HUES64 (cell line): Measurements from ENCODE around the gene SCD5.

ENCODE experiments used
- H3K27ac ChIP-seq: 2 replicates; pipeline ENCODE4 v1.7.0; 2013; ENCODE audit warnings: low read depth, low read length, inconsistent platforms
- H3K27me3 ChIP-seq: 2 replicates; pipeline ENCODE4 v1.6.1; 2013; ENCODE audit warnings: mild to moderate bottlenecking, low read length; ENCODE audit not compliant: insufficient read depth
- H3K36me3 ChIP-seq: 2 replicates; pipeline ENCODE4 v1.6.1; 2013; ENCODE audit warnings: mild to moderate bottlenecking, low read length; ENCODE audit not compliant: insufficient read depth
- H3K4me1 ChIP-seq: 2 replicates; pipeline ENCODE4 v1.6.1; 2013; ENCODE audit warnings: mild to moderate bottlenecking, low read length, moderate library complexity; ENCODE audit not compliant: insufficient read depth
- H3K4me3 ChIP-seq: 2 replicates; pipeline ENCODE4 v1.5.1; 2013; ENCODE audit warnings: mild to moderate bottlenecking, low read length, moderate library complexity
- H3K9ac ChIP-seq: 2 replicates; pipeline ENCODE4 v1.6.1; 2013; ENCODE audit warnings: mild to moderate bottlenecking, low read depth, low read length
- H3K9me3 ChIP-seq: 2 replicates; pipeline ENCODE4 v1.6.1; 2013; ENCODE audit warnings: low read depth, low read length; ENCODE audit not compliant: insufficient read depth
- WGBS: fragments of 150-250, 120-280 bp; methylation state at CpG from one replicate; pipeline ENCODE4 v1.1.7; 2013; ENCODE audit warnings: missing lambda C conversion rate; 5-methylcytosine and 5-hydroxymethylcytosine counted together

SCD5 gene

DNA sequence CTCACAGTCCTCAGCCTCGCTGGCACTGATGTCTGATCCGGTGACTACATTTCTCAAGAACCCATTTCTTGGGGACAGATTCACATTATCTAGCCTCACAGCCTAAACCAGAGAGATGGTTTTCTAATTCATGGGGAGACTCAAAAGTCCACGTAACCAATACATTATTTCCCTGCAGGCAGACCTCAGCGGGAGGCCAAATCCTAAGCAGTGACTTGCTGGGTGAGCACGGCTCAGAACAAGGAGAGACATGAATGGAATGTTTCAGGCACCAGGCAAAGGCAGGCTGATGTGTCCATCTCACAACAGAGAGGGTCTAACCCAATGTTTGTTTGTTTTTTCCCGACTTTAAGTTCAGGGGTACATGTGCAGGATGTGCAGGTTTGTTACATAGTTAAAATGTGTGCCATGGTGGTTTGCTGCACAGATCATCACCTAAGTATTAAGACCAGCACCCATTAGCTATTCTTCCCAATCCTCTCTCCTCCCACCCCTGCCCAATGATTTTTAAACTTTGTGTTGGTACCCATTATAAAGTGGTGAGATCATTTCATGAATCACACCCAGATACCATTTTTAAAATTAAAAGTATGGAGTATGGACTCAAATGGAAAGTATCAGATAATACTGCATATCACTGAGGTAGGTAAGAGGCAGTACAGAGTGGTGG lies 53.3 kb downstream of the SCD5 start:
- Histone ChIP-seq H3K4me3 (no peak overlapping the region), H3K9me3 (no peaks in the 10 kb centered on the region), H3K27me3 (no peaks in the 10 kb centered on the region), H3K4me1 (peaks cover 30% of the 10 kb centered on the region), H3K36me3 (no peaks in the 10 kb centered on the region), H3K9ac (no peak overlapping the region), H3K27ac (no peak overlapping the region; the same call in 1 of the 2 replicates)
- whole genome bisulfite sequencing: 41% methylated on average over 6 of the region's 6 CpGs

DNA sequence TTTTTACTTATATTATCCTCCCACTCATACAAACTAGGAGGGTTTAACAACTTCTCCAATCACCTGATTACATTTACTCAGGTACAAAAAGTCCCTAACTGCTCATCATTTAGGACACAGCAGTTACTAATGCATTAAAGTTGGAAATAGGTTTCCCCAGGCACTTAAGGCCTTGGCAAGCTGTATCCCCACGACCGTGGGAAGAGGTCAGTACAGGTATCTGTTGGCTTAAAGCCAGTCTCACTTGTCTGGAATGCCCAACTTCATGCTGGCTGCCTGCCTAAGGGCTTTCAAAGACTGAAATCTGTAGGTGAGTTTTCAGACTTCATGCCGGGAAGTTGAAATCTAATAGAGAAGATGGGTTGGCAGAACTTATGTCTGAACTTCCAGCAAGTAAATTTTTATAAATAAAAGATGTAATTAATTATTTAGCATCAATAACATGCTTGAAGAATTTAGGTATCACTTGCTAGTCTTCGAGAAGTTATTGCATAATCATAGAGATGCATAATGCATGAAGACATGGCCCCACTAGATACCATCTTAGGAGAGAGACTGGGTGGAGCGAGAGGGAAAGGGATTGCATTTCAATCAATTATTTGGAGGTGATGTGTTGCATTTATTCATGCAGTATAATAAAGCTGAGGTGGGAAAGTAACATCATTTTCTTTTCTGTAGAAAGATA lies 54.2 kb downstream of the SCD5 start:
- Histone ChIP-seq H3K9me3 (no peaks in the 10 kb centered on the region), H3K36me3 (no peaks in the 10 kb centered on the region), H3K27me3 (no peaks in the 10 kb centered on the region), H3K9ac (no peak overlapping the region), H3K4me3 (no peak overlapping the region), H3K27ac (no peak overlapping the region), H3K4me1 (peaks cover 30% of the 10 kb centered on the region)
- WGBS: 85% methylated on average over 5 of the region's 5 CpGs

DNA sequence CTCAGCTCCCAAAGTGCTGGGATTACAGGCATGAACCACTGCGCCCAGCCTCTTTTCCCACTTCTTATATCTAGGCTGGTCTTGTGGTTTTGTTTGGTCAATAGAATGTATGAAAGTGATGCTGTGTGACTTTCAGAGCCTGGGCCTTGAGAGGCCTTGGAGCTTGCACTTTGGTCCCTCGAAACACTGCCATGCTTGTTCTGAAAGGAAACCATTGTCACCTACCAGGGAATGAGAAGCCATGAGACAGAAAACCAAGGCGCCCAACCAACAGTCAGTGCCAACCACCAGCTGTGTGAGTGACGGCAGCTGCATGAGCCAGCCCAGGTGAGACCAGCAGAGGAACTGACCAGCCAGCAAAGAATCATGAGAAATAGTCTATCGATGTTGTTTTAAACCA lies 57.4 kb downstream of the SCD5 start:
- H3K4me1 ChIP-seq: peaks cover 14% of the 10 kb centered on the region
- no peak overlapping the region for H3K27ac ChIP-seq
- no peak overlapping the region for H3K4me3 ChIP-seq
- H3K9ac ChIP-seq: no peak overlapping the region
- no peaks in the 10 kb centered on the region for H3K27me3 ChIP-seq
- no peaks in the 10 kb centered on the region for H3K9me3 ChIP-seq
- H3K36me3 ChIP-seq: no peaks in the 10 kb centered on the region
- WGBS: 97% methylated on average over 5 of the region's 5 CpGs

DNA sequence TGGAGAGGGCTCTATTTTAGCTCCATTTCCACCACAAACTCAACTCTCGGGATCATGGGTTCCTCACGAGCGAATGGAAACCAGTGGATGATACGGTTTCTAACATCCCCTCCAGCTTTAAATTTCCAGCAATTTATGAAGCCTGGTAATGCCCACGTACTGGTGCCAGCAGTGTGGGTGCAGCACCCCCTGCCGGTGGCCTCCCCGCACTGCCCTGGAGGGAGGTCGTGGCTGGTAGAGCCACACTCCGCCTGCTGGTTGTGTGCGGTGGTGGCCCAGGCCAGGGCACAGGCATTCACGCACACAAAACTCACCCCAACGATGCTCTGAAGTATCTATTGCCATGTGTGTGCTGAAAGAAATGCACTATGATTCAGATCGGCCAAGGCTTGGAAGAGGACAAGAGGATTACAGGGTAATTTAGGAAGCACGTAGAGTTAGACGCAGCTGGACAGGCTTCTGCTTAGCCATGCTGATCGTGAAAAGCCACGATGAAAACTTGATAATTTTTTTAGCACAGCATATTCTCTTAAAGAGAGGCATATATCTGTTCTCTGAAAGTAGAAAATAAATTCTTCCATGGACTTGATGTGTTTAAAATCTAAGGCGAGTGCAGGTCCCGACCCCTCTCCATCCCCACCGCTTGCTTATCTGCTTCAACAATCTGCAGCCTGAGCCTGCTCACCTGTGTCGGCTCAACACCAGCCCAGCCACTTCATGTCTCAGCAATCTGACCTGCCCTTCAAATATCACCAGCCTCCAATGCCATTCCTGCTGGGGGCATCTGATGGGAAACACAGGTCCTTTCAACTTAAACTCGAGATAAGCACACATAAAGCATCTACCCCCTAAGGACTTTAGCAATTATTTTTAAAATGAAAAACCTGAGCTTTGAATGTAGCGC lies 59.1 kb downstream of the SCD5 start:
- Histone ChIP-seq H3K4me3 (no peak overlapping the region; the same call in 1 of the 2 replicates), H3K9me3 (no peaks in the 10 kb centered on the region), H3K4me1 (peaks cover 3% of the 10 kb centered on the region; the same call in 1 of the 2 replicates), H3K27ac (no peak overlapping the region), H3K27me3 (no peaks in the 10 kb centered on the region), H3K9ac (no peak overlapping the region), H3K36me3 (no peaks in the 10 kb centered on the region)
- 50% methylated on average over 23 of the region's 23 CpGs for WGBS

DNA sequence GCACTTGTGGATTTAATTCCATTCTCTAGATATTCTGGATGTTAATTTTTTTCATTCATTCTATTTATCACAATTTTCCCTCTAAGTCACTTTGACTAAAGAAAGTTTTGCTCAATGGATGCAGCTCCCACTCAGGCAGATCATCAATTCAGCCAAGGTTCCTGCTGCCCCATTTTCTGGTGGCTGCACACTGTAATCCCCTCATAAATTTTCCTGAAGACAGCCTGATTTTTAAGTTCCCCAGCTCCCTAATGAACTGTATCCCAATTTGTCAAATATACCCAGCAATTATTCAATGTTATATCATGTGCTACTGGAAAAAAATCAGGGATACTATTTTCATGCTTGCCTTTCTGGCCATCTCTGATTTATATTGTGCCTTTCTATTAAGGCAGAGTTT lies 61.2 kb downstream of the SCD5 start:
- H3K4me3 ChIP-seq: no peak overlapping the region
- no peak overlapping the region for H3K9ac ChIP-seq
- H3K4me1 ChIP-seq: no peaks in the 10 kb centered on the region
- H3K9me3 ChIP-seq: no peaks in the 10 kb centered on the region
- no peaks in the 10 kb centered on the region for H3K27me3 ChIP-seq
- H3K27ac ChIP-seq: no peak overlapping the region
- no peaks in the 10 kb centered on the region for H3K36me3 ChIP-seq

DNA sequence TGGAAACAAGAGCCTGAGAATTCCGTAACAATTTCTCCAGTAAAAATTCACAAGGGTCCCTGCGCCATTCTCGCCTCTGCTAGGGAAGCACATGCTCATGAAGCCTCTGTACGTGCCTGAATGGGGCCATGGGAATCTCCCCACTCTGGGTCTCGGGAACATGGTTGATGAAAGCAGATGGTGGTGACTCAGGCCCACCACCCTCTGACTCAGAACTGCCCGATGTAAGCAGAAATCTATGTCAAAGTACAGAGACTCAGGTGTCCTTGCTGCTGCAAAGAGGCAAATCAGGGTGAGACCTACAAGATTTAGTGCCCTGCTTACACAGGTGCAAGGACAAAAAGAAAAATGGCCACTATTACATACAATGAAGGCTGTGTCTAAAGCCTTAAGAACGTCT lies 65.0 kb downstream of the SCD5 start:
- Histone ChIP-seq H3K4me1 (no peaks in the 10 kb centered on the region), H3K27me3 (no peaks in the 10 kb centered on the region), H3K36me3 (no peaks in the 10 kb centered on the region), H3K9me3 (no peaks in the 10 kb centered on the region), H3K27ac (no peak overlapping the region), H3K4me3 (no peak overlapping the region), H3K9ac (no peak overlapping the region)
- 91% methylated on average over 7 of the region's 7 CpGs for WGBS

DNA sequence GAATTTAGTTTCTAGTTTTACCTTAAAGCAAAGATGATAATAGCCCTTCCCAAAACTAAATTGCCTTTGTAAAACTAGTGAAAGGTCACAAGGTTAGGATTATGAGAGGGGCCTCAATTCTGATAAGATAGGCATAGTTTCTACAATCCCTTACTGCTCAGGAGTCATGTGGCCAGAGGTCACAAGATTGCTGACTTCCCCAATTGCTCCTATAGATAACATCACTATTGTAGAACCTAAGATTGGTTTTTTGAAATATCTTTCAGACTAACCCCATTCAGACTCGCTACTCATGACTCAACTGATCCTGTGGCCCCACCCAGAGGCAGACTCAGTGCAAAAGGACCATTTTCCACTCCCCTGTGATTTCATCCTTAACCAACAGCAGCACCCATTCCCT lies 70.3 kb downstream of the SCD5 start:
- no peak overlapping the region for H3K9ac ChIP-seq
- 84% methylated on average over 1 of the region's 1 CpG for WGBS

DNA sequence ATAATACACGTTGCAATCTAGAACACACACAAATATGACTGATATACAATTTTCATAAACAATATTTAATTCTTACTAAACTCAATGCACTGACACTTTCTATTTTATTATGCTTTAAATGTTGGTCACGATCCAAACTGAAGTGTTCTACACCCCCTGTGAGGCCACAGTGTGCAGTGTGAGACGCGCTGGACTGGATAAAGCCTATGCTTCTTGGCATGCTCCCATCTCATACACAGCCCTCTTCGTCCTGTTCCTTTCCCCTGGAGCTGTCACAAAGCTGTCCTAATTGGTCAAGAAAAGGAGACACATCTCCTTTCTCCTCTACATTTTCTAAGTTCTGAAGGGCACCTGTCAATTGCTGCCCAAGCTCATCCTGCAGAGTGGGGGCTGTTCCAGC lies 72.0 kb downstream of the SCD5 start:
- WGBS: 83% methylated on average over 5 of the region's 5 CpGs
- H3K9ac ChIP-seq: no peak overlapping the region
- H3K4me3 ChIP-seq: no peak overlapping the region
- H3K27ac ChIP-seq: no peak overlapping the region
- no peaks in the 10 kb centered on the region for H3K9me3 ChIP-seq
- H3K27me3 ChIP-seq: no peaks in the 10 kb centered on the region
- H3K36me3 ChIP-seq: no peaks in the 10 kb centered on the region
- H3K4me1 ChIP-seq: no peaks in the 10 kb centered on the region

More for the DNA sequence above, 70.3 kb downstream of the SCD5 start:
- no peak overlapping the region for H3K27ac ChIP-seq
- no peaks in the 10 kb centered on the region for H3K36me3 ChIP-seq
- H3K27me3 ChIP-seq: no peaks in the 10 kb centered on the region
- no peaks in the 10 kb centered on the region for H3K4me1 ChIP-seq
- no peak overlapping the region for H3K4me3 ChIP-seq
- H3K9me3 ChIP-seq: no peaks in the 10 kb centered on the region

DNA sequence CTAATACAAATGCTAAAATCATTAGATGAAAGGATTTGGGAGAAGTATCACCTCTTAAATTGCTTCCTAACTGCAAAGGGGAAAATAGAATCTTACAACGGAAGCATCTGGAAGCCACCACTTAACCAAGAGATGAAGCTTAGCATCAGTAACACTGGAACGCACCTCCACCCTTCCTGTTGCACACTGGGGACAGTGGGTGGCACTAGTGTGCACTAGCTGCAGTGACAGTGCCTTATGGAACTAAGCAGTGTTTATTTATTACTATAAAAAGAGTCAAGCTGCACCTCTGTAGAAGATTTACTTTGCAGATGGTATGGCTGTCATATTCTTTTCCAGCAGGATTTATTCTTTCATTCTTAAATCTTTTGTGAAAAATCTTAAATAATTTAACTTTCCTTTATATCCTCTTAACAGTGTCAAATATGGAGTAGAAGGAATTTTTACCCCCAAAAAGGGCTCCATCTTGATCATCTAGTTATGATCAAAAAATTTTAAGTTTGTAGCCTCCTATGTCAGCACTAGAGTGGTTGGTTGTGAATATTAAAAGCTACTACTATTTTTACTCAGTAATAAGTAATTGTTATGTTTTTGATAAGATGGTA lies 76.7 kb downstream of the SCD5 start:
- Histone ChIP-seq H3K4me3 (no peak overlapping the region), H3K27ac (no peak overlapping the region), H3K27me3 (no peaks in the 10 kb centered on the region), H3K36me3 (no peaks in the 10 kb centered on the region), H3K9me3 (no peaks in the 10 kb centered on the region), H3K4me1 (no peaks in the 10 kb centered on the region), H3K9ac (no peak overlapping the region)
- WGBS: 82% methylated on average over 2 of the region's 2 CpGs

DNA sequence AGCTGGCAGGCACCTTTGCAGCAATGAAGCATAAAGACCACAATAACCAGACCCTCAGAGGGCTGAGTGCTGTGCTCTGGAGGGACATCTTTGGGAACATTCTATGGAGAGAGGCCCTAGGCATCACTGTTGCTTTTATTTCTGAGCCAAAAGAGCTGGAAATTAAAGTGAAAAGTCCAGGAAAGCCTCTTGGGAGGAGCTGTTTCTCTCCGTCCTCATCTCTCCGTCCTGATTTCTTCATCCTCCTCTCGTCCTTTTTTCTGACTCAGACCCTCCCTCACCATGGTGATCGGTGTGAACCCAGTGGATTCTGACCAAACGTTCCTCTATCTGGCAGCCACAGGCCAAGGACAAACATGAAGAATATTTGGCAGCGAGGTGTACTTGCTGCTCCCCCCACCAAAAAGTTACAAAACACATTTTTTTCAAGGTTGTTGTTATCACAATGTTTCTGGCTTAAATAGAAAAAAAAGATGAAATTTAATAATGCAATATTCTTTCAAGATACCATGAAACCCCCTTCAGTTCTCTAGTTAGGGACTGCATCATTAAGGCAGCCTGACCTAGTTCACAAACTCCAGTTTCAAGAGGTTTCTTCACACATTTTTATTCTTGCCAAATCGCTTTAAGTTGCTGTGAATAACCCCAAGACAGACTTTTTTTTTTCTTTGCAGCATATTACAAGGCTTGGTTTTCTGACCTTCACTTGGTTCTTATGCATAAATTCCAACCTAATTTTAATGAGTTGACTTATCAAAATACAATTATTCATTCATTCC lies 80.2 kb downstream of the SCD5 start:
- Histone ChIP-seq H3K27me3 (no peaks in the 10 kb centered on the region), H3K4me1 (no peaks in the 10 kb centered on the region)

More for the DNA sequence above, 80.2 kb downstream of the SCD5 start:
- Histone ChIP-seq H3K27ac (no peak overlapping the region), H3K36me3 (no peaks in the 10 kb centered on the region), H3K9ac (no peak overlapping the region), H3K4me3 (no peak overlapping the region), H3K9me3 (no peaks in the 10 kb centered on the region)
- WGBS: 89% methylated on average over 7 of the region's 7 CpGs
